Endothelial cell of umbilical vein (primary cell): ENCODE measurements around the gene SLC24A1. TPM values are rescaled to one million over a fixed set of nuclear protein-coding genes. Genes with fewer than 3 reads are reported as not detected.

Experiments
- BruUV-seq: library from RNA; stranded (reverse); fragments of 400-500 nt; replicated peaks from 2 replicates; lab custom pipeline; 2021; lab: Mats Ljungman, UMichigan
- CTCF ChIA-PET: fragments of 300-600, 350-600 bp; sonication (Branson Sonifier 250); formaldehyde crosslinking; loops from one replicate; lab custom pipeline; 2021; ENCODE audit warnings: antibody characterized with exemption, inconsistent platforms; lab: Charles Lee
- POLR2A ChIA-PET: fragments of 300-600, 350-600 bp; sonication (Branson Sonifier 250); formaldehyde crosslinking; loops from one replicate; lab custom pipeline; 2021; ENCODE audit warnings: antibody characterized with exemption, inconsistent platforms; lab: Charles Lee
- DNase-seq: peaks from one replicate; pipeline ENCODE4 v3.0.0-alpha.2; 2011; ENCODE audit warnings: low read depth, low spot score
- FAIRE-seq: peaks from 2 replicates; lab custom pipeline; 2011; peaks lifted over from hg19 to GRCh38; lab: Jason Lieb, UNC
- H2AFZ ChIP-seq: 2 replicates; pipeline ENCODE4 v1.6.0; 2012; ENCODE audit warnings: low read depth, low read length, control low read depth, inconsistent platforms
- H3K27ac ChIP-seq: 2 replicates; pipeline ENCODE4 v1.5.1; 2011; ENCODE audit warnings: low read depth, mild to moderate bottlenecking, control low read depth, low read length, moderate library complexity; ENCODE audit not compliant: insufficient read depth
- H3K27me3 ChIP-seq, 2 experiments: 2 replicates each; pipeline versions ENCODE4 v1.6.0 to v1.6.1; 2011; ENCODE audit warnings: low read length in 2 of 2, mixed read lengths in 1 of 2; ENCODE audit not compliant: control insufficient read depth in 2 of 2, insufficient read depth in 2 of 2
- H3K36me3 ChIP-seq, 2 experiments: 2 replicates in 1 of 2; 3 replicates in 1 of 2; pipeline ENCODE4 v1.5.1; 2011; ENCODE audit warnings: low read length in 2 of 2, mild to moderate bottlenecking in 1 of 2, moderate library complexity in 1 of 2; ENCODE audit not compliant: control insufficient read depth in 2 of 2, insufficient read depth in 2 of 2; ENCODE audit errors: extremely low read depth in 1 of 2
- H3K4me1 ChIP-seq: 3 replicates; pipeline ENCODE4 v1.5.1; 2011; ENCODE audit warnings: mild to moderate bottlenecking, low read length; ENCODE audit not compliant: control insufficient read depth, insufficient read depth; ENCODE audit errors: extremely low read depth
- H3K4me2 ChIP-seq: 2 replicates; pipeline ENCODE4 v1.6.1; 2011; ENCODE audit warnings: low read length, control low read depth, mixed read lengths; ENCODE audit not compliant: insufficient read depth
- H3K4me3 ChIP-seq, 3 experiments: fragments of 200-600 bp in 1 of 3; sonication (generic), shearing (Covaris generic) in 1 of 3; replicated peaks in 1 of 3; 2 replicates each; pipeline ENCODE4 v1.5.1; 2011 to 2016; ENCODE audit warnings: control low read depth in 3 of 3, low read length in 3 of 3, mild to moderate bottlenecking in 2 of 3, inconsistent platforms in 1 of 3, low read depth in 1 of 3, moderate library complexity in 1 of 3; ENCODE audit not compliant: insufficient read depth in 1 of 3
- H3K79me2 ChIP-seq: 2 replicates; pipeline ENCODE4 v1.6.0; 2012; ENCODE audit warnings: low read length, inconsistent platforms; ENCODE audit not compliant: control insufficient read depth, insufficient read depth
- H3K9ac ChIP-seq: replicated peaks from 2 replicates; pipeline ENCODE3; 2011; ENCODE audit warnings: low read length, control low read depth; ENCODE audit not compliant: insufficient read depth; ENCODE audit errors: extremely low read depth
- H3K9me1 ChIP-seq: replicated peaks from 3 replicates; pipeline ENCODE4 v1.6.0; 2011; ENCODE audit warnings: mild to moderate bottlenecking, low read length; ENCODE audit not compliant: control insufficient read depth, insufficient read depth; ENCODE audit errors: extremely low read depth
- H3K9me3 ChIP-seq: replicated peaks from 2 replicates; pipeline ENCODE4 v1.5.1; 2012; ENCODE audit warnings: low read length, inconsistent platforms; ENCODE audit not compliant: control insufficient read depth, insufficient read depth
- H4K20me1 ChIP-seq: replicated peaks from 2 replicates; pipeline ENCODE3; 2011; ENCODE audit warnings: mild to moderate bottlenecking, low read length; ENCODE audit not compliant: control insufficient read depth, insufficient read depth; ENCODE audit errors: extremely low read depth
- CTCF ChIP-seq, 2 donors: IDR thresholded peaks; 1 replicate in 1 of 2; 2 replicates in 1 of 2; pipeline ENCODE4 v1.5.1; 2011; ENCODE audit warnings: low read length in 2 of 2, mild to moderate bottlenecking in 2 of 2, moderate library complexity in 2 of 2, control low read depth in 1 of 2, inconsistent platforms in 1 of 2, low read depth in 1 of 2; ENCODE audit not compliant: insufficient read depth in 1 of 2; ENCODE audit errors: extremely low read depth in 1 of 2
- EZH2 ChIP-seq: IDR thresholded peaks from 2 replicates; pipeline ENCODE4 v1.6.1; 2012; ENCODE audit warnings: borderline replicate concordance, low read depth, mild to moderate bottlenecking, moderate library complexity, low read length, inconsistent platforms; ENCODE audit not compliant: severe bottlenecking
- FOS ChIP-seq: IDR thresholded peaks from 2 replicates; pipeline ENCODE4 v1.6.1; 2011; ENCODE audit warnings: mild to moderate bottlenecking, low read length, moderate library complexity, borderline replicate concordance; ENCODE audit not compliant: insufficient read depth
- GATA2 ChIP-seq: IDR thresholded peaks from 2 replicates; pipeline ENCODE4 v1.7.0; 2011; ENCODE audit warnings: low read depth, mild to moderate bottlenecking, moderate library complexity, mixed read lengths, low read length; ENCODE audit not compliant: insufficient read length, insufficient read depth
- JUN ChIP-seq: IDR thresholded peaks from 2 replicates; pipeline ENCODE4 v1.6.1; 2011; ENCODE audit warnings: borderline replicate concordance, low read depth; ENCODE audit not compliant: insufficient read length, insufficient read depth
- MYC ChIP-seq: IDR thresholded peaks from one replicate; pipeline ENCODE4 v1.6.1; 2011; ENCODE audit warnings: mild to moderate bottlenecking, low read depth, low read length
- POLR2A ChIP-seq: IDR thresholded peaks from 2 replicates; pipeline ENCODE4 v1.6.1; 2012; ENCODE audit warnings: low read depth, mild to moderate bottlenecking, control low read depth, low read length
- POLR2AphosphoS5 ChIP-seq: IDR thresholded peaks from 2 replicates; pipeline ENCODE4 v1.6.1; 2012; ENCODE audit warnings: low read depth, mild to moderate bottlenecking, control low read depth, low read length, moderate library complexity; ENCODE audit not compliant: insufficient read depth
- dilution Hi-C: fragments of 300-500 bp; cut with MboI; formaldehyde crosslinking; loops from one replicate; pipeline ENCODE4 v1.15.0; 2019; ENCODE audit warnings: low sequenced_read_pairs; ENCODE audit not compliant: extremely low pct_ligation_motif_present
- intact Hi-C: fragments of 100-400 bp; cut with micrococcal nuclease; formaldehyde crosslinking; loops from one replicate; pipeline ENCODE4 v1.10.0; 2022
- polyA plus RNA-seq, 4 experiments: library from polyadenylated mRNA; depleted of rRNA in 3 of 4; stranded (reverse) in 3 of 4; unstranded in 1 of 4; fragments of >200 nt; gene quantifications; 2 replicates each; pipeline versions ENCODE4 v1.2.1 to v1.2.3, GENCODE V29; 2011 to 2012; ENCODE audit warnings: missing spikeins in 1 of 4
- total RNA-seq: library from RNA; stranded (reverse); gene quantifications from 2 replicates; pipeline ENCODE4 v1.2.3, GENCODE V29; 2021
- TF ChIP-seq, protein P1 (sequence below): IDR thresholded peaks from 2 replicates; pipeline ENCODE4 v1.6.1; 2011; ENCODE audit not compliant: insufficient read depth, insufficient read length

Gene SLC24A1
- total and polyA plus RNA-seq, 2 donors (not counting 3 experiments of a cell fraction or from before 2014, with no cell fraction given): 3.6 to 7.3 TPM

- FAIRE-seq (no peak), DNase-seq (no peak)
- Histone ChIP-seq H3K9me3 (no peaks in the 10 kb centered on the region), H3K9me1 (no peaks in the 10 kb centered on the region), H2AFZ (no peak overlapping the region), H4K20me1 (no peaks in the 10 kb centered on the region), H3K27ac (no peak overlapping the region), H3K27me3 (no peaks in the 10 kb centered on the region), H3K4me1 (no peaks in the 10 kb centered on the region), H3K36me3 (no peaks in the 10 kb centered on the region), H3K9ac (no peak overlapping the region), H3K79me2 (no peaks in the 10 kb centered on the region), H3K4me2 (no peak overlapping the region), H3K4me3 (no peak overlapping the region)
- POLR2A ChIA-PET: no interaction called here
- CTCF ChIA-PET: interaction anchor here (1.1 kb wide), 1 partner anchor 8 kb away, joined by 4 read pairs; the partner anchor contains the start of gene INTS14
- intact Hi-C loops (no loop called here), dilution Hi-C loops (no loop called here)
- BruUV-seq: no TSS peak
- TF ChIP-seq GATA2: no peak
- no peak for TF ChIP-seq POLR2A
- TF ChIP-seq POLR2AphosphoS5: no peak
- no peak for TF ChIP-seq CTCF (IDR thresholded peaks at IDR 0.05; ENCODE audit: extremely low read depth in 1 of 2, insufficient read depth in 1 of 2, low read depth in 1 of 2, low read length in 2 of 2)
- TF ChIP-seq, protein P1, sequence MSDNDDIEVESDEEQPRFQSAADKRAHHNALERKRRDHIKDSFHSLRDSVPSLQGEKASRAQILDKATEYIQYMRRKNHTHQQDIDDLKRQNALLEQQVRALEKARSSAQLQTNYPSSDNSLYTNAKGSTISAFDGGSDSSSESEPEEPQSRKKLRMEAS: no peak
- no peak for TF ChIP-seq EZH2
- TF ChIP-seq JUN: no peak
- no peak for TF ChIP-seq MYC
- TF ChIP-seq FOS: no peak
Measured at GRCh38 chr15:65619626-65620290, 2.0 kb upstream of the SLC24A1 start.
